GM03348 (cell line): Measurements from ENCODE around the gene CA12.
"Not testable (repeated sequence)": the region's sequence is repeated elsewhere in the genome, so short reads cannot be mapped to it uniquely, and the experiment has no call there.

Source experiments
- DNase-seq: peaks from one replicate; pipeline ENCODE4 v3.0.0; 2012; ENCODE audit warnings: low spot score

Gene CA12

DNA sequence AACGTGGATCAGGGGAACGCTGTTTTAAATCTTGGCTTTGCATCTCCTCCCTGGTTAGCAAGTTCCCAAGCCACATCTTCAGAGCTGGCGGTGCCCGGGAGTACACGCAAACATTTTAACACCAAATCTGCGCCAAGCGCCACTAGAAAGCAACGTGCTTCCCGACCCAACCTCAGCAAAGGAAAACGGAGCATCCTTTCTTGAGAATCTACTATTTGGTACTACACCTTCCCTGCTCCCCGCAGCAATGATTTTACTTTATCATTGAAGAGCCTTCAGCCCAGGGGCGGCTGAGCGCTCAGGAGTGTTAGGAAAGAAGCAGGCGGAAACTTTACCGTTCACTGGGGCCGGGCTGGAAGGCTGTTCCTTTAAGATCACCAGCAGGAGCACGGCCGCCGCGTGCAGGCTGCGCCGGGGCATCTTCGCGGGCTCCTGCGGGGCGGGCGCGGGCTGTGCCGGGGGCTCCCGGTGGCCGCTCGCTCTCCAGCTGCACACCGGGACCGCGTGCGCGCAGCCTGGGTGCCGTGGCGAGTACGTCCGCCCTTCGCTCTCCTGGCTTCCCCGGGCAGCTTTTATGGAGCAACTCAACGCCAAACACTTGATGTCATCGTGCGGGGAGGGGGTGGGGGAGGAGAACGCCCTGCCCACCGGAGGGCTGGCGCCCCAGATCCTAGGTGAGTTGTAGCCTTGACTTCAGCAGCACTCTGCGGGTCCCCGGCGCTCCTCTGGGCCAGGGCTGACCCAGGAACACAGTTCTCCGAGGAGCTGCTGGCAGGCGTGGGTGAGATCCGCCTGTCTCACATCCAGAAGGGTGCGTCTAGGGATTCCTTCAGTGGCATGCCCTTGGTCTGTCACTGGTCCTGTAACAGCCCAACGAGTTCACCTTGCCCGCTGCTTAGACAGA lies at the start of gene CA12:
Gene CA12 (minus strand): TSS at position 546 of the 904 bp plus-strand sequence. CDS start 126 bp downstream, at position 420.
- peak; percentile 59 for DNase-seq

DNA sequence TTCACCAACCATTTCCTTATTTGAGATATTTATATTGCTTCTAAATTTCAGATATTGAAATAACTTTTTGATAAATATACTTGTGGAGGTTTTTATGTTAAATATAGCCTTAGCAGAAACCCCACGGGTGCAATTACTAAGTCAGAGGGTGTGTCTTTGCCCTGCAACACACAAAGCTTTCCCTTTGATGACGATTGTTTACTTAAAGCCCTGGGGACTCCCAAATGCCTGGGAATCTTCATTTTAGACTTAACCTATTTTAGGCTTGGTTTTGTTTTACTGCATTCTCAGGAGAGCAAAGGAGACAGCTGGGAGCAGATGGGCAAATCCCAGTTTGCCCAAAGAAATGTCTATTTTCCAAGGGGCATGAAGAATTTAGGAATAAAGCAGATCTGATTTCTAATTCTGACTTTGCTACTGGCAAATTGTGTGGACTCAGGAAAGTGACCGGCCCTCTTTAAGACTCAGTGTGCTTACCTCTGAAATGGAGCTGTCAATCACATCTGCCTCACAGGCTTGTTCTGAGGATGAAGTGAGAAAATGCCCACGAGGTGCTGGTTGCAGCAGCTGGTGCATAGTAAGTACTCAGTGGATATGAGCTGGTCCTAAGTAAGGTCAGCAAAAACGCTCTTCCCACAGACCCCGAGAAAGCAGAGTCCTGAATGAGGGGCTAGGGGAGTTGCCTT lies 49.3 kb upstream of the CA12 start:
- DNase-seq: no peak

DNA sequence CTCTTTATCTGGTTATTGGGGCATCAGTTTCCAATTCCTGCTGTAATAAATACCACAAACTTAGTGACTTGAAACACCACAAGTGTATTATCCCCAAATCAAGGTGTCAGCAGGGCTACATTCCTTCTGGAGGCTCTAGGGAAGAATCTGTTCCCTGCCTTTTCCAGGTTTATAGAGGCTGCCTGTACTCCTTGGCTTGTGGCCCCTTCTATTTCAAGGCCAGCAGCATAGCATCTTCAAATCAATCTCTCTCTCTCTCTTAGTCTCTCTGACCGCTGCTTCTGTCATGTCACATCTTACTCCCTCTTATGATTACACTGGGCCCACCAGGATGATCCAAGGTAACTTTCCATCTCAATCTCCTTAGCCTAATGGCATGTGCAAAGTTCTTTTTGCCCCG lies 44.9 kb upstream of the CA12 start:
- DNase-seq: no peak

DNA sequence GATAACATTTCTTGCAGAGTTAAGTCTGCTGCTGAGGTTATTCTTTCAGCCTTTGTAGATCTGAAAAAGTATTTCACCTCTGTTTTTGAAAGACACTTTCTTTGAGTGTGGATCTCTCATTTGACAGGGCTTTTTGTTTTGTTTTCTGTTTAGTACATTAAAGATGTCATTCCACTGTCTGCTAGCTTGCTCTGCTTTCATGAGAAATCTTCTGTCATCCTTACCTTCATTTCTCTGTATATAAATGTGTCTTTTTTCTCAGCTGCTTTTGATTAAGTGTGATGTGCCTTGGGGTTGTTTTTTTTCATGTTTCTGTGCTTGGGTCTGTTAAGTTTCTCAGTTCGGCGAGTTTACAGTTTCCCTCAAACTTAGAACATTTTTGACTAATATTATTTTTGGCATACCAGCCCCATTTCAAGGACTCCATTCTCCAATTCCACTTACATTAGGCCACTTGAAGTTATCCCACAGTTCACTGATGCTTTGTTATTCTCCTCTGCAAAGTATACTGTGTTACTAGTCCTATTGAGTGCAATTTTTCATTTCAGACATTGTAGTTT lies 43.9 kb upstream of the CA12 start:
- no peak for DNase-seq

DNA sequence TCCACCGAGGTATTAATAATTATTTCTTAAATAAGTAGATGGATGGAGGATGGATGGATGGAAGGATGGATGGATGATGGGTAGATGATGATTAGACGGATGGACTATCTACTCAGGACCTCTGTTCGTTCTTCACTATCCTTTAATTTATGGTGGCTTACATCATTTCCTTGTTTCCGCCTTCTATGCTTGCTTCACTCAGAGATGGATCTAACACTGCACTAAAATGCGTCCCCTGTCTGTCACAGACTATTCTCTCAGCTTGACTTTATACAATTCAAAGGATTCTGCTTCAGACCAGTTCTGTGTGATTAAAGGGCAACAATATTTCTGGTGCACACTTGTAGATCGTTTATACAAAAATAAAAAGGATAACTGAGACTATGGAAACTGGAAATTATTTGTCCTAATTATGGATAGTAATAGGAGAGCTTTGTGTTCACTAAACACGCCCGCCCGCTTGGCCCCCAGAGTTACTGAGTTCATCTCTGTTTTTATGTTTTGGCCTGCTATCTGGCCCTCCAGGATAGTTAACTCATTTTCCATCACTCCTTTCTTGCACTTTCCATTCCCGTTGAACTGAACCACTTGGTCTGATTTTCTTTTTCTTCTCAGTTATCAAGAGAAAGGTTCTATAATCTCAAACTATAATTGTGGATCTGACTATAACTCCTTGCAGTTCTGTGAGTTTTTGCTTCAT lies 41.4 kb upstream of the CA12 start:
- no peak for DNase-seq

DNA sequence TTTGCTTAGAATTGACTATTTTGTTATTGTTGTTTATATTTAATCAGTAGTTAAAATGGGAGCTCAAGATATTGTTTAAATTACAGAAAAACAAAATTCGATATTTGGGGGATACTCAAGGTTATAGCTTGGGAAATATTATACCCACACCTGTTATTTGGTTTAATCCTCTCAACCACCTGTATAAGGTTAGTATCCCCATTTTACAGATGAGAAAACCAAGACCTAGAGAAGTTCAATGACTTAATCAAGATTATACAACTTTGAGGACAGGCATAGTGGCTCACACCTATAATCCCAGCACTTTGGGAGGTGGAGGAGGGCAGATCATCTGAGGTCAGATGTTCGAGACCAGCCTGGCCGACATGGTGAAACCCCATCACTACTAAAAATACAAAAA lies 39.8 kb upstream of the CA12 start:
- no peak for DNase-seq

DNA sequence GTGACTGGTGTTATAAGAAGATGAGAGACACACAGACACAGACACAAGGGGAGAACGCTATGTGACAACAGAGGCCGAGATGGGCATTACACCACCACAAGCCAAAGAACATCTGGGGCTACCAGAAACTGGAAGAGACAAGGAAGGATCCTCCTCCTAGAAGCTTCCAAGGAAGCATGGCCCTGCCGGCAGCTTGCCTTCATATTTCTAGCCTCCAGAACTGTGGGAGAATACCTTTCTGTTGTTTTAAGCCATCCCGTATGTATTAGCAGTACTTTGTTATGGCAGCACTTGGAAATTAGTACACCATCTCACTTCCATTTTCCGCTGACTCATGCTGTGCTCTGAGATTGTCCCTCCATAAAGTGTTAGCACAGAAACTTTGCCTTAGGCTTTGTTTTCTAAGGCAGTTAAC lies 38.7 kb upstream of the CA12 start:
- no peak for DNase-seq

DNA sequence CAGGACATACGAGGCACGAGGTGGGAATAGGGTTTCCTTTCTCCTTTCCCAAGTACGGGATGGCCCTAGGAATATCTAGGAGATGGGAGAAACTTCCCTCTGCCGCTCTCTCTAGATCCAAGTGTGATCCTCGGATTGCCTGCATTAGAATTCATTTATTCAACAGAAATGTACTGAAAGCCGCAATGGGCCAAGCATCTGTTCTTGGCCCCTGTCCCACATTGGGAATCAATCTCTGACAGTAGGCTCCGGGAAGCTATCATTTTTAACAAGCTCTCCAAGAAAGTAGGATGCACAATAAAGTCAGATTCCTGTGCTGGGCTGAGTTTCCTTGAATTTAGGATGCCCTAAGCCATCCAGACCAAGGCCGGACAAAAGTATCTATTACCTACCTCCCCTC lies 37.2 kb upstream of the CA12 start:
- DNase-seq: no peak

DNA sequence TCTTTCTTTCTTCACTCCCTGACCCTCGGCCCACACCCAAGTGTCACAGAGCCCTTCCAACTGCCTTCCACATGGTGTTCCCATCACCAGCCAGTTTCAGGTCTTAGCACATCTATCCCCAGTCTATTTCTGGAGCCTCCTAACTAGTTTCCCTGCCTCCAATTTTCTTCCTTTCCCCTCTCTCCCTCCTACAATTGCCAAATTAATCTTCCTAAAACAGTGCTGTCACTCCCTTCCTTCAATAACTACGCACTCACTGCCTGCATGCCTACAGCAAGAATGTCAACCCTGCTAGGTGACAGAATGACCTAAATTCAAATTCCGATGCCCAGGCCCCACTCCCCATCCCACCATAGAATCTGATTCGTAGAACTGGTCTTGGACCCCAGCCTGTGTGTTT lies 36.1 kb upstream of the CA12 start:
- DNase-seq: no peak

DNA sequence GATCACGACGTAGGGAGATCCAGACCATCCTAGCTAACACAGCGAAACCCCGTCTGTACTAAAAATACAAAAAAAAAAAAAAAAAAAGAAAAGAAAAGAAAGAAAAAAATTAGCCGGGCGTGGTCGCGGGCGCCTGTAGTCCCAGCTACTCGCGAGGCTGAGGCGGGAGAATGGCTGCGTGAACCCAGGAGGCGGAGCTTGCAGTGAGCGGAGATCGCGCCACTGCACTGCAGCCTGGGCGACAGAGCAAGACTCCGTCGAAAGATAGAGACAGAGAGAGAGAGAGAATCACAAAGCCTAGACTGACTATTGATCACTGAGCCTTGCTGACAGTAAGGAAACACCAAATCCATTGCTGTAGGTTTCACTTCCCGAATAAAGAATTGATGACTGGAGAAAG lies 35.6 kb upstream of the CA12 start:
- DNase-seq: not testable (repeated sequence)

DNA sequence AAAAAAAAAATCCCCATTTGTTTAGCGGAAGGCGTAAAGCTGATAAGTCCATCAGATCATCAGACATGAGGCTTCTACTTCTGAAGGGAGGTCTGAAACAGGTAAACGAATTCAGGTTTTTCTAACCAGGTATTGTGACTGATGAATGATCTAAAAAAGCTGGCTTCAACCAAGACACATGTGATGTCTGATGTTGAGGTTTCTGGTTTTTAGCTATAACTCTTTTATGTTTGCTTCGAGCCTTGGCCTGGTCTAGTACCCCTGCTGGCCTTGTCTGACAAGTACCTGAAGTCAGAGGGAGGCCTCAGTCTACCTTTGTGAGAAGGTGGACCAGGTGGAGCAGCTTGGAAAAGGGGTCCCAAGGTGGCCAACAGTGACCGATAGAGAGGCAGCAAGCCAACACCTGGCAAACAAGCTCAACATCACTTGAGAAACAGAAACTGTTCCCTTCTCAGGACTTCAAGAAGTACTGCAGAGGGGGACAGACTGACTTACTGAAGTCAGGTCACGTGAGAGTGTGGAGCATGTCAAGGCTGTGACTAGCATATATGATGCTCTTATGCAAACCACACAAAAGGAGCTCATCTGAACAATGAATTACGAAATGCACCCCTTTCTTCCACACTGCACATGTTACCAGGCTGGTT lies 33.0 kb upstream of the CA12 start:
- DNase-seq: no peak

DNA sequence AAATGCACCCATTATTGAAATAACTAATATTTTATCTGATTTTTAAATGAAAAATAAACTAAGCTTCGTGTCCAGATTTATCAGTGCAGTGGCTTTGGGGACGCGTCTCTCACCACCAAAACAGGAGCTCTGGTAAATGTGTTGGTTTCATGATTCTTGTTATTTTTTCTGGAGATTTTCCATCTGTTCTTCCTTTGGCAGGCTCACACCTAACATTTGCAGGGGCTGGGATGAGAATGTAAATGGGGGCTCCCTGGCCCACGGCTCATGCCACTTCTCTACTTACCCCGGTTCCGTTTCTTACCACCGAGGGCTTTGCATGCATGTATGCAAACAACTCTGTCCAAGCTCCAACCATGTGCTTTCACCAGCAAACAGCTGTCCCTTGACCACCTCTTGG lies 30.9 kb upstream of the CA12 start:
- no peak for DNase-seq

DNA sequence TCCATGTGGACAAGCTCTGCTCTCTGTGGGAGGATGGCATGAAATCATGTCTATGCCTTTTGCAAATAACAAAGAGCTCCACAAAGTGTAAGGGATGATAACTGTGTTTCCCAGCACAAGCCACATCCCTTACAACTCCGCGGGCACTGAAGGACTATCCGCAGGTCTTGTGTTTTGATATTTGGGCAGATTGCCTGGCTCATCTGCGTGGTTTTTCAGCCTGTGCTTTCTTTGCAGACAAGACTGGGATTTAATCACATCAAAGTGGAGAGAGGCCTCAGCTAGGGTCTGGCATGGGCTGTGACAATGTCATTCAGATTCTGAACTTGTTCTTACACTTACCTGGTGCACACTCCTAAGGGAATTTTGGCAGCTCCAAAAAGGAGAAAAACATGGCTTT lies 30.2 kb upstream of the CA12 start:
- DNase-seq: no peak

DNA sequence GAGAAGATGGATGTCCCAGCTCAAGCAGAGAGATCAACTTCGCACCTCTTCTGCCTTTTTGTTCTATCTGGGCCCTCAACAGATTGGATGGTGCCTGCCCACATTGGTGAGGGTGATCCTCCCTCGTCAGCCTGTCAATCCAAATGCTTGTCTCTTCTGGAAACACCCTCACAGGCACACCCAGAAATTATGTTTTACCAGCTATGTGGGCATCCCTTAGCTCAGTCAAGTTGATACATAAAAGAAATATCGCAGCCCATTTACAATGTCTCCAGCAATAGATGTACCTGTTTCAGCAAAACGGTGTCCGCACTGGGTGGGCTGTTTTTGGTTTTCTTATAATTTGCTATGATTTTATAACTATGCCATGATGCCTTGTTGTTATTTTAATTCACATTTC lies 27.5 kb upstream of the CA12 start:
- DNase-seq: no peak

DNA sequence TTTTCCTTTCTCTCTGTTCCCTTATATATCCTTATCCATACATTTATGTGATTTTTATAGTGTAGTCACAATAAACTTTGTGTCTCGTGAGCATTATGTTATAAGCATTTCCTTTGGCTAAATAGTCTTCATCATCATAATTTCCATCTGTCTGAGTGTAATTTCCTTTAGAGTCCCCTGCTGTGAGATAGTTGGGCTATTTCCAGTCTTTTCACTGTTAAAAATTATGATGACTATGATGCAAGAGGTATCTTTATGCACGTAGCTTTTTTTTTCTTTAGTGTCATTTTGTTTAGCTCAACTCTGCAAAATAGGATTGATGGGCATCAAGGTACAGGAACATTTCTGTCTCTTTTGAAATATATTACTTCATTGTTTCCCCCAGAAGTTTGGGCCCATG lies 26.9 kb upstream of the CA12 start:
- no peak for DNase-seq

DNA sequence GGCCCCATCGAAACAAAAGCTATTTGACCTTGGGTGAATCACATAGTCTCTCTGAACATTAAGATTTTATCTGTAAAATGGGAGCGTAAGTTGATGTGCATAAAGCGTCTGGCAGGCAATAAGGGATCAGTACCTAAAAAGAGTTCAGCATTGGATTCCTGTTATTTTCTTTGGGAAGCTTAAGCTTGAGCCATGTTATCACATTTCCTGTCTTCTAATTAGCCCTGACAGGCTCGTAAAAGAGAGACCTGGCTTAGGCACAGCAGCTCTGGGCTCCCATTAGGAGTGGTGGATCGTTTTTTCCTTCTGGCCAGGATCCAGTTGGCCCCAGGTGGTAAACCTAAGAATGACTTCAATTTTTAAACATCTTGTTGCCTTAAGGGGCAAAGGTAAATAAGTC lies 26.0 kb upstream of the CA12 start:
- DNase-seq: no peak

DNA sequence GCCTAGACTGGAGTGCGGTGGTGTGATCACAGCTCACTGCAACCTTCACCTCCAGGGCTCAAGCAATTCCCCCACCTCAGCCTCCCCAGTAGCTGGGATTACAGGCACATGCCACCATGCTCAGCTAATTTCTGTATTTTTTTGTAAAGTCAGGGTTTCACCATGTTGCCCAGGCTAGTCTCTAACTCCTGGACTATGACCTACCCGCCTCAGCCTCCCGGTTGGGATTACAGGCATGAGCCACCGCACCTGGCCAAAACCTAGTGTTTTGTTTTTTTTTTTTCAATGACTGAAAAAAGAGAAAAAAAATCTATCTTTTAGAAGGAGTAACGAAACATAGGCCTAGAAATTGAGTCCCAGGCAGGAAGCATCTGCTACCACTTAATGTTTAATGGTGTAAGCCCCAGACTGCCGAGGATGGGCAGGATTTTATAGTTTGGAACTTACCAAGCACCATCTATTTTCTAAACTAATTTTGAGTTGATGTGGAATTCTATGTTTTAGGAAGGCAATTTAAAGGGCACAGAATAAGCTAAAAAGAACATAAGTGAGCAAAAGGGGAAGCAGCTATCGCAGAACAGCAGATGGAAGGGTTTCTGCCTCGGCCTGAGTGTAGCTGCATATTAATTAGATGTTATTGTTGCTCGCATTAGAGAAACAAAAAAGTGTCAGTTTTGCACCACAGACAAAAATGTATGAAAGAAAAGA lies 24.2 kb upstream of the CA12 start:
- peak; percentile 23 for DNase-seq

DNA sequence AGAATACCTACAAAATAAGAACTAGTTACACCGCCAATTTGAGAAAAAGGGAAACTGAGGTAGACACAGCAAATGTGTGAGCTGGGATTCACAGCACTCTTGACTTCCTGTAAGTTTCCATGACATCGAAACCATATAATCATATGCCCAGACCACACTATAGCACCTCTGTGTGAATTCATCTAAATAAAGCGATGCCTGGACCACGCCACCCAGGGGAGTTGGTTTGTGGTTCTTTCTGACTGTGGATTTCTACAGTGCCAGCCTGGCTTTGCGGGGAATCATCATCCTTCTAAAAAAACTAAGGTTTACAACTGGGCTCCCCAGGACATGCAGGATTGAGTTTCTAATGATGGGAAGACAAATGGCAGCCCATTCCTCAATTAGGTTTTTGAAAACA lies 23.5 kb upstream of the CA12 start:
- DNase-seq: no peak

DNA sequence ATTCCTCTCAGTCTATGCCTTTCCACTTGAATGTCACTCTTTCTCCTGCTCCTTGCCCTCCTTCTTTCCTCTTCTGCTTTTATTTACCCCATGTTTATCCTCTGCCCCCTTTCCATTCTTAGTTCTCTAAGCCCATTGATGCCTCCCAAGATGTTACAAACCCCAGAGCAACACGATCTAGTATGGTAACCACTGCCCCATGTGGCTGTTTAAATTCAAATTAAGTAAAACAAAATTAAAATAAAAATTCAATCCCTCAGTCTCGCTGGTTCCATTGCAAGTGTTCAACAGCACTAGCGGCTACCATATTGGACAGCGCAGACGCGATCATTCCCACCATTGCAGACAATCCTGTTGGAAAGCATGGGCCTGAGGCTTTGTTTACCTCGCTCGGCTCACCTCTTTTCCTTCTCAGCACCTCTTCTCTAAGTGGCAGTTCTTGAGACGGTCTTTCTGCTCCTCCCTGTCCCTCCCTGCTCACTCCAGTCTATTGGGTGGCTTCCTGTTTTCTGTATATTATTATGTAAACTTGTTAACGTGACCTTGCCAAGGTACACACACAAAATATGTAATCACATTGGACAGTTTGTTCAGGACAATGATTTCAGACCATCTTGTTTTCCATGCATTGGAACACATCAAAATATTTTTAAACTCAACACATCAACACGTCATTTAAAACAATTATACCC lies 21.8 kb upstream of the CA12 start:
- no peak for DNase-seq

DNA sequence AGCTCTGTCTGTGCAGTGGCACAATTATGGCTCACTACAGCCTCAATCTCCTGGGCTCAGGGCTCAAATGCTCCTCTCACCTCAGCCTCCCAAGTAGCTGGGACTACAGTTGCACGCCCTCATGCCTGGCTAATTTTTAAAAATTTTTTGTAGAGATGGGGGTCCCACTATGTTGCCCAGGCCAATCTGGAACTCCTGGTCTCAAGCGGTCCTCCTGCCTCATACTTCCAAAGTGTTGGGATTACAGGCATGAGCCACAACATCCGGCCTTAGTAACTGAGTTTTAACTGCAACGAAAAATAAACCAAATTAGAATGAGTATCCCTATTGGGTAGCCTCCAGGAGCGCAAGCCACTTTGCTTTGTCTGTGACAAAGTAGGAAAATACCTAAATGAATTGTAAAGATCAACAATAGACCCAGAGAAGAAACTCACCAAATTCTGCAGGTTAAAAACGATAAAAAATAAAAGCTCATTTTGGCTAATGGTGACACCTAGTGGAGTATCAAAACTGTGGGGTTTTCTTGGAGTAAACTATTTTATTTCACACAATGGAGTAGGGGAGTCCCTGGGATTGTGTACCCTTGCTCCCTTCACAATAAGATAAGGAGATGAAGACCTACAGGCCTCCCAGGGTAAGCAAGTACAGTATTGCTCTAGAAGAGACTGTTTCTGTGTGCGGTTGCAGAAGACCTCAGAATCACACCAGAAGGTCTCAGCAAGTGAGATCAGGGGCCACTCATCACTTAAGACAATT lies 21.0 kb upstream of the CA12 start:
- DNase-seq: peak; percentile 62
